Suprapubic skin (tissue), 4 donors: ENCODE measurements around the gene AFF4. TPM values are rescaled to one million over a fixed set of nuclear protein-coding genes. Genes with fewer than 3 reads are reported as not detected.

Experiments
- DNase-seq, 2 donors: peaks; one replicate each; pipeline ENCODE4 v3.0.0-alpha.2; 2019; ENCODE audit warnings: low spot score in 2 of 2
- H3K27ac ChIP-seq: fragments of 200-600 bp; sonication (generic); one replicate; pipeline ENCODE4 v1.5.1; 2019
- H3K27me3 ChIP-seq: fragments of 200-600 bp; sonication (generic); one replicate; pipeline ENCODE4 v1.5.1; 2019
- H3K36me3 ChIP-seq: fragments of 200-600 bp; sonication (generic); one replicate; pipeline ENCODE4 v1.5.1; 2019
- H3K4me1 ChIP-seq: fragments of 200-600 bp; sonication (generic); one replicate; pipeline ENCODE4 v1.5.1; 2019
- H3K4me3 ChIP-seq: fragments of 200-600 bp; sonication (generic); one replicate; pipeline ENCODE4 v1.5.1; 2019; ENCODE audit warnings: mild to moderate bottlenecking
- H3K9me3 ChIP-seq: fragments of 200-600 bp; sonication (generic); one replicate; pipeline ENCODE4 v1.5.1; 2019
- CTCF ChIP-seq, 2 donors: fragments of 200-600 bp in 1 of 2; fragments of 450-650 bp in 1 of 2; sonication (generic) in 1 of 2; IDR thresholded peaks; one replicate each; pipeline ENCODE4 v1.5.1; 2016 to 2019; ENCODE audit warnings: antibody characterized with exemption in 2 of 2, mild to moderate bottlenecking in 1 of 2, moderate library complexity in 1 of 2
- EP300 ChIP-seq: sonication (generic); formaldehyde crosslinking; IDR thresholded peaks from one replicate; pipeline ENCODE4 v1.6.1; 2017; ENCODE audit warnings: antibody characterized with exemption
- POLR2A ChIP-seq, 2 donors: fragments of 450-650 bp; IDR thresholded peaks; one replicate each; pipeline ENCODE4 v1.6.1; 2017; ENCODE audit warnings: antibody characterized with exemption in 2 of 2, mild to moderate bottlenecking in 2 of 2, moderate library complexity in 2 of 2
- POLR2AphosphoS5 ChIP-seq, 3 donors: sonication (generic); formaldehyde crosslinking; IDR thresholded peaks; one replicate each; pipeline ENCODE4 v1.6.1; 2017; ENCODE audit warnings: antibody characterized with exemption in 3 of 3
- WGBS: methylation state at CpG from one replicate; pipeline ENCODE4 v1.1.5; 2018; 5-methylcytosine and 5-hydroxymethylcytosine counted together
- total RNA-seq, 4 donors: library from RNA; depleted of rRNA; stranded (reverse); fragments of >200 nt; gene quantifications; one replicate each; pipeline ENCODE4 v1.1.0, GENCODE V29; 2016

AFF4 gene
- total RNA-seq, 4 donors from 2014 or later = 55.8 to 107 (median 71.7) TPM

DNA sequence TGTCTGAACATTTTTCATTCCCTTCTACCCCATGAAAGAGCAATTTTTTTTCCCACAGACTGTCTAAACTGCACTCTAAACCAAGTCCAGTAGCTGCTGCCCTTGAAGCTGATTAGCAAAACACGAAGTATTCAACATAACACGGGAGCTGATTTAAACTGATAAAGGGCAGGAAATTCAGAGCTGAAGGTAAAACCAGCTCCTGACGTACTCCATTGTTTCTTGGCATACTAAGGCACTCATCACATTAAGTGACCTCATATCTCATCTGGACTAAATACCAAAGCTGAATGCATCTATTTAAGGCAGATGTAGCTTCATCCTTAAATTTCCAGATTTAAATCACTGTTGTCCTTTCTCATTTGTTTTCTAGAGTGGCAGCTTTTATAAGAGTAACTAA is 109.1 kb downstream of the AFF4 start:
- TF ChIP-seq POLR2A (IDR thresholded peaks at IDR 0.05) = no peak
- no peak for TF ChIP-seq EP300
- TF ChIP-seq POLR2AphosphoS5 (IDR thresholded peaks at IDR 0.05) = no peak
- TF ChIP-seq CTCF (IDR thresholded peaks at IDR 0.05) = no peak
- no peaks in the 10 kb centered on the region for H3K27me3 ChIP-seq
- H3K36me3 ChIP-seq = no peaks in the 10 kb centered on the region
- no peak overlapping the region for H3K27ac ChIP-seq
- H3K9me3 ChIP-seq = no peaks in the 10 kb centered on the region
- H3K4me1 ChIP-seq = no peaks in the 10 kb centered on the region
- 27% methylated on average over 3 of the region's 3 CpGs for WGBS
- no peak overlapping the region for H3K4me3 ChIP-seq
- no peak for DNase-seq

GRCh38 chr5:132853790-132854189 is 109.6 kb downstream of the AFF4 start:
- Histone ChIP-seq H3K4me3 (no peak overlapping the region), H3K4me1 (no peaks in the 10 kb centered on the region), H3K36me3 (no peaks in the 10 kb centered on the region), H3K27me3 (no peaks in the 10 kb centered on the region), H3K9me3 (no peaks in the 10 kb centered on the region), H3K27ac (no peak overlapping the region)
- TF ChIP-seq POLR2AphosphoS5 (IDR thresholded peaks at IDR 0.05) = no peak
- TF ChIP-seq EP300 = no peak
- TF ChIP-seq POLR2A (IDR thresholded peaks at IDR 0.05) = no peak
- TF ChIP-seq CTCF (IDR thresholded peaks at IDR 0.05) = no peak
- DNase-seq = no peak
- 53% methylated on average over 1 of the region's 1 CpG for WGBS

DNA sequence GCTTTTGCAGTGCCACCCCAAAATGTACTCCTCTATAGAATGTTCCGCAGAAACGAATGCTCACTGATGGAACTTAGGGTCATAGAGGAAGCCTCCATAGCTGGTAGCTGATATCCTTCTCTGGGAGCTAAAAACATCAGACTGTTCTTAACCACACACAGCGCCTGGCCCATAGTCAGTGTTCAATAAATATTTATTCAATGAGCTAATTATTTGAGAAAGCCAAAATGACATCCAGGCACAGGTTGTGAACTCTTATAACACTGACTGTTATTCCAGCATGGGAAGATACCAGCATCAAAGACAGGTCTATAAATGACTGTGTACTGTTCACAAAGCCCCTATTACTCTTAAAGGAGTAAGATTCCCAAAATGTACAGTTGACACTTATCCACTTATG is 110.1 kb downstream of the AFF4 start:
- WGBS = 94% methylated on average over 3 of the region's 3 CpGs
- TF ChIP-seq POLR2AphosphoS5 (IDR thresholded peaks at IDR 0.05) = no peak
- no peak for TF ChIP-seq POLR2A (IDR thresholded peaks at IDR 0.05)
- no peak for TF ChIP-seq CTCF (IDR thresholded peaks at IDR 0.05)
- no peak for TF ChIP-seq EP300
- no peak overlapping the region for H3K27ac ChIP-seq

DNA sequence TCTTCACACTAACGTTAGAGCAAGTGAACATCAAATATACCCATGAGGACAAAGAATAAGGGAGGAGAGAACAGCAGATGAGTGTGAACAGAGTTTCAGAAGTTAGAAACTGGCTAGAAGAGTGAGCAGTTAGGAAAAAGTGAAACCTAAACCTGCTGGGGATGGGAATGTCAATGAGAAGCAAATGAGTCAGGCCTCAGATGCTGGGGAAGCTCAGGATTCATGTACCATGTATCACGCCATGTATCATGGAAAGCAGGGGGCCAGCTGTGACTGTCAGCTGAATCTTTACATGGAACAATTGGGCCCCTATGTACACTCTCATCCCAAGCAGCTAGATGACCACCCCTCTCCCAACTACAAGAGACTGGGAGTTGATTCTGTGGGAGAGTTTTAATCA is 113.4 kb downstream of the AFF4 start:
- H3K36me3 ChIP-seq = no peaks in the 10 kb centered on the region
- no peaks in the 10 kb centered on the region for H3K9me3 ChIP-seq
- no peaks in the 10 kb centered on the region for H3K4me1 ChIP-seq
- WGBS = 71% methylated on average over 2 of the region's 2 CpGs
- no peak overlapping the region for H3K27ac ChIP-seq
- H3K27me3 ChIP-seq = no peaks in the 10 kb centered on the region
- H3K4me3 ChIP-seq = no peak overlapping the region
- TF ChIP-seq POLR2A (IDR thresholded peaks at IDR 0.05) (no peak), POLR2AphosphoS5 (IDR thresholded peaks at IDR 0.05) (no peak)
- DNase-seq = no peak

More for the DNA sequence above, 110.1 kb downstream of the AFF4 start:
- DNase-seq = no peak
- Histone ChIP-seq H3K9me3 (no peaks in the 10 kb centered on the region), H3K4me1 (no peaks in the 10 kb centered on the region), H3K36me3 (no peaks in the 10 kb centered on the region), H3K27me3 (no peaks in the 10 kb centered on the region), H3K4me3 (no peak overlapping the region)

GRCh38 chr5:132849347-132849746 is 114.1 kb downstream of the AFF4 start:
- Histone ChIP-seq H3K4me3 (no peak overlapping the region), H3K9me3 (no peaks in the 10 kb centered on the region), H3K36me3 (no peaks in the 10 kb centered on the region), H3K4me1 (no peaks in the 10 kb centered on the region), H3K27ac (no peak overlapping the region), H3K27me3 (no peaks in the 10 kb centered on the region)
- DNase-seq = no peak
- TF ChIP-seq CTCF (IDR thresholded peaks at IDR 0.05) = no peak
- TF ChIP-seq POLR2A (IDR thresholded peaks at IDR 0.05) = no peak
- no peak for TF ChIP-seq EP300
- TF ChIP-seq POLR2AphosphoS5 (IDR thresholded peaks at IDR 0.05) = no peak
- 52% methylated on average over 1 of the region's 1 CpG for WGBS

- TF ChIP-seq CTCF (IDR thresholded peaks at IDR 0.05) = no peak
- TF ChIP-seq EP300 = no peak
- TF ChIP-seq POLR2A (IDR thresholded peaks at IDR 0.05) = no peak
- TF ChIP-seq POLR2AphosphoS5 (IDR thresholded peaks at IDR 0.05) = no peak
- 93% methylated on average over 8 of the region's 8 CpGs for WGBS
- H3K4me3 ChIP-seq = no peak overlapping the region
- H3K9me3 ChIP-seq = no peaks in the 10 kb centered on the region
- no peaks in the 10 kb centered on the region for H3K27me3 ChIP-seq
- no peak for DNase-seq
- H3K36me3 ChIP-seq = no peaks in the 10 kb centered on the region
- H3K27ac ChIP-seq = no peak overlapping the region
- H3K4me1 ChIP-seq = no peaks in the 10 kb centered on the region
Observed at GRCh38 chr5:132848270-132848669, 115.2 kb downstream of the AFF4 start.
